ENCODE results near the gene KRT86.
A peak's percentile ranks its signal among the peaks of the same experiment; 100 is the strongest.

The KRT86 gene

GRCh38 chr12:52316290-52316689, 41.8 kb downstream of the KRT86 start:
- DNase-seq (ENCODE audit: low read depth): no peak

GRCh38 chr12:52316701-52317100, 42.3 kb downstream of the KRT86 start:
- DNase-seq (ENCODE audit: low read depth): no peak

GRCh38 chr12:52317468-52318052, 43.1 kb downstream of the KRT86 start:
- DNase-seq (ENCODE audit: low read depth): no peak

GRCh38 chr12:52318241-52318990, 44.0 kb downstream of the KRT86 start:
- DNase-seq (ENCODE audit: low read depth): no peak

GRCh38 chr12:52319097-52319496, 44.7 kb downstream of the KRT86 start:
- DNase-seq (ENCODE audit: low read depth): no peak

GRCh38 chr12:52320784-52321400, 46.4 kb downstream of the KRT86 start, which contains the start of gene KRT83:
Gene KRT83 (minus strand): TSS chr12:52321398. CDS start chr12:52321335, 63 bp downstream.
- DNase-seq (ENCODE audit: low read depth): no peak

GRCh38 chr12:52321418-52321817, 47.0 kb downstream of the KRT86 start:
- no peak for DNase-seq (ENCODE audit: low read depth)

GRCh38 chr12:52322069-52322468, 47.6 kb downstream of the KRT86 start:
- no peak for DNase-seq (ENCODE audit: low read depth)

- DNase-seq (ENCODE audit: low read depth): no peak
These were observed 48.6 kb downstream of the KRT86 start for GRCh38 chr12:52323001-52323400.

- no peak for DNase-seq (ENCODE audit: low read depth)
These were observed 49.1 kb downstream of the KRT86 start for GRCh38 chr12:52323416-52324152.

- DNase-seq (ENCODE audit: low read depth): no peak
These were observed 49.7 kb downstream of the KRT86 start for GRCh38 chr12:52324153-52324444.

GRCh38 chr12:52327052-52327829, 52.8 kb downstream of the KRT86 start:
- peak; percentile 60 for DNase-seq (ENCODE audit: low read depth)

GRCh38 chr12:52327830-52328500, 53.5 kb downstream of the KRT86 start:
- no peak for DNase-seq (ENCODE audit: low read depth)

GRCh38 chr12:52331039-52331438, 56.6 kb downstream of the KRT86 start:
- DNase-seq (ENCODE audit: low read depth): no peak

- DNase-seq (ENCODE audit: low read depth): no peak
These were observed 57.4 kb downstream of the KRT86 start for GRCh38 chr12:52331833-52332232.

- no peak for DNase-seq (ENCODE audit: low read depth)
These were observed 57.9 kb downstream of the KRT86 start for GRCh38 chr12:52332381-52332780.

- DNase-seq (ENCODE audit: low read depth): no peak
These were observed 58.9 kb downstream of the KRT86 start for GRCh38 chr12:52333321-52333720.

GRCh38 chr12:52334185-52334584, 59.7 kb downstream of the KRT86 start:
- no peak for DNase-seq (ENCODE audit: low read depth)

GRCh38 chr12:52335598-52336262, 61.3 kb downstream of the KRT86 start:
- no peak for DNase-seq (ENCODE audit: low read depth)

- no peak for DNase-seq (ENCODE audit: low read depth)
These were observed 62.2 kb downstream of the KRT86 start for GRCh38 chr12:52336641-52337040.

GRCh38 chr12:52337054-52337453, 62.6 kb downstream of the KRT86 start:
- no peak for DNase-seq (ENCODE audit: low read depth)

All from GM04503 (cell line).